Endothelial cell of umbilical vein (primary cell): ENCODE results near the gene SNORC. TPM values are rescaled to one million over a fixed set of nuclear protein-coding genes. Genes with fewer than 3 reads are reported as not detected.

ENCODE experiments used
- BruUV-seq: library from RNA; stranded (reverse); fragments of 400-500 nt; replicated peaks from 2 replicates; lab custom pipeline; 2021; lab: Mats Ljungman, UMichigan
- CTCF ChIA-PET: fragments of 300-600, 350-600 bp; sonication (Branson Sonifier 250); formaldehyde crosslinking; loops from one replicate; lab custom pipeline; 2021; ENCODE audit warnings: antibody characterized with exemption, inconsistent platforms; lab: Charles Lee
- POLR2A ChIA-PET: fragments of 300-600, 350-600 bp; sonication (Branson Sonifier 250); formaldehyde crosslinking; loops from one replicate; lab custom pipeline; 2021; ENCODE audit warnings: antibody characterized with exemption, inconsistent platforms; lab: Charles Lee
- DNase-seq: peaks from one replicate; pipeline ENCODE4 v3.0.0-alpha.2; 2011; ENCODE audit warnings: low read depth, low spot score
- FAIRE-seq: peaks from 2 replicates; lab custom pipeline; 2011; peaks lifted over from hg19 to GRCh38; lab: Jason Lieb, UNC
- H2AFZ ChIP-seq: 2 replicates; pipeline ENCODE4 v1.6.0; 2012; ENCODE audit warnings: low read depth, low read length, control low read depth, inconsistent platforms
- H3K27ac ChIP-seq: 2 replicates; pipeline ENCODE4 v1.5.1; 2011; ENCODE audit warnings: low read depth, mild to moderate bottlenecking, control low read depth, low read length, moderate library complexity; ENCODE audit not compliant: insufficient read depth
- H3K27me3 ChIP-seq, 2 experiments: 2 replicates each; pipeline versions ENCODE4 v1.6.0 to v1.6.1; 2011; ENCODE audit warnings: low read length in 2 of 2, mixed read lengths in 1 of 2; ENCODE audit not compliant: control insufficient read depth in 2 of 2, insufficient read depth in 2 of 2
- H3K36me3 ChIP-seq, 2 experiments: 2 replicates in 1 of 2; 3 replicates in 1 of 2; pipeline ENCODE4 v1.5.1; 2011; ENCODE audit warnings: low read length in 2 of 2, mild to moderate bottlenecking in 1 of 2, moderate library complexity in 1 of 2; ENCODE audit not compliant: control insufficient read depth in 2 of 2, insufficient read depth in 2 of 2; ENCODE audit errors: extremely low read depth in 1 of 2
- H3K4me1 ChIP-seq: 3 replicates; pipeline ENCODE4 v1.5.1; 2011; ENCODE audit warnings: mild to moderate bottlenecking, low read length; ENCODE audit not compliant: control insufficient read depth, insufficient read depth; ENCODE audit errors: extremely low read depth
- H3K4me2 ChIP-seq: 2 replicates; pipeline ENCODE4 v1.6.1; 2011; ENCODE audit warnings: low read length, control low read depth, mixed read lengths; ENCODE audit not compliant: insufficient read depth
- H3K4me3 ChIP-seq, 3 experiments: fragments of 200-600 bp in 1 of 3; sonication (generic), shearing (Covaris generic) in 1 of 3; replicated peaks in 1 of 3; 2 replicates each; pipeline ENCODE4 v1.5.1; 2011 to 2016; ENCODE audit warnings: control low read depth in 3 of 3, low read length in 3 of 3, mild to moderate bottlenecking in 2 of 3, inconsistent platforms in 1 of 3, low read depth in 1 of 3, moderate library complexity in 1 of 3; ENCODE audit not compliant: insufficient read depth in 1 of 3
- H3K79me2 ChIP-seq: 2 replicates; pipeline ENCODE4 v1.6.0; 2012; ENCODE audit warnings: low read length, inconsistent platforms; ENCODE audit not compliant: control insufficient read depth, insufficient read depth
- H3K9ac ChIP-seq: replicated peaks from 2 replicates; pipeline ENCODE3; 2011; ENCODE audit warnings: low read length, control low read depth; ENCODE audit not compliant: insufficient read depth; ENCODE audit errors: extremely low read depth
- H3K9me1 ChIP-seq: replicated peaks from 3 replicates; pipeline ENCODE4 v1.6.0; 2011; ENCODE audit warnings: mild to moderate bottlenecking, low read length; ENCODE audit not compliant: control insufficient read depth, insufficient read depth; ENCODE audit errors: extremely low read depth
- H3K9me3 ChIP-seq: replicated peaks from 2 replicates; pipeline ENCODE4 v1.5.1; 2012; ENCODE audit warnings: low read length, inconsistent platforms; ENCODE audit not compliant: control insufficient read depth, insufficient read depth
- H4K20me1 ChIP-seq: replicated peaks from 2 replicates; pipeline ENCODE3; 2011; ENCODE audit warnings: mild to moderate bottlenecking, low read length; ENCODE audit not compliant: control insufficient read depth, insufficient read depth; ENCODE audit errors: extremely low read depth
- CTCF ChIP-seq, 2 donors: IDR thresholded peaks; 1 replicate in 1 of 2; 2 replicates in 1 of 2; pipeline ENCODE4 v1.5.1; 2011; ENCODE audit warnings: low read length in 2 of 2, mild to moderate bottlenecking in 2 of 2, moderate library complexity in 2 of 2, control low read depth in 1 of 2, inconsistent platforms in 1 of 2, low read depth in 1 of 2; ENCODE audit not compliant: insufficient read depth in 1 of 2; ENCODE audit errors: extremely low read depth in 1 of 2
- EZH2 ChIP-seq: IDR thresholded peaks from 2 replicates; pipeline ENCODE4 v1.6.1; 2012; ENCODE audit warnings: borderline replicate concordance, low read depth, mild to moderate bottlenecking, moderate library complexity, low read length, inconsistent platforms; ENCODE audit not compliant: severe bottlenecking
- FOS ChIP-seq: IDR thresholded peaks from 2 replicates; pipeline ENCODE4 v1.6.1; 2011; ENCODE audit warnings: mild to moderate bottlenecking, low read length, moderate library complexity, borderline replicate concordance; ENCODE audit not compliant: insufficient read depth
- GATA2 ChIP-seq: IDR thresholded peaks from 2 replicates; pipeline ENCODE4 v1.7.0; 2011; ENCODE audit warnings: low read depth, mild to moderate bottlenecking, moderate library complexity, mixed read lengths, low read length; ENCODE audit not compliant: insufficient read length, insufficient read depth
- JUN ChIP-seq: IDR thresholded peaks from 2 replicates; pipeline ENCODE4 v1.6.1; 2011; ENCODE audit warnings: borderline replicate concordance, low read depth; ENCODE audit not compliant: insufficient read length, insufficient read depth
- MAX ChIP-seq: IDR thresholded peaks from 2 replicates; pipeline ENCODE4 v1.6.1; 2011; ENCODE audit not compliant: insufficient read depth, insufficient read length
- MYC ChIP-seq: IDR thresholded peaks from one replicate; pipeline ENCODE4 v1.6.1; 2011; ENCODE audit warnings: mild to moderate bottlenecking, low read depth, low read length
- POLR2A ChIP-seq: IDR thresholded peaks from 2 replicates; pipeline ENCODE4 v1.6.1; 2012; ENCODE audit warnings: low read depth, mild to moderate bottlenecking, control low read depth, low read length
- POLR2AphosphoS5 ChIP-seq: IDR thresholded peaks from 2 replicates; pipeline ENCODE4 v1.6.1; 2012; ENCODE audit warnings: low read depth, mild to moderate bottlenecking, control low read depth, low read length, moderate library complexity; ENCODE audit not compliant: insufficient read depth
- dilution Hi-C: fragments of 300-500 bp; cut with MboI; formaldehyde crosslinking; loops from one replicate; pipeline ENCODE4 v1.15.0; 2019; ENCODE audit warnings: low sequenced_read_pairs; ENCODE audit not compliant: extremely low pct_ligation_motif_present
- intact Hi-C: fragments of 100-400 bp; cut with micrococcal nuclease; formaldehyde crosslinking; loops from one replicate; pipeline ENCODE4 v1.10.0; 2022
- polyA plus RNA-seq, 4 experiments: library from polyadenylated mRNA; depleted of rRNA in 3 of 4; stranded (reverse) in 3 of 4; unstranded in 1 of 4; fragments of >200 nt; gene quantifications; 2 replicates each; pipeline versions ENCODE4 v1.2.1 to v1.2.3, GENCODE V29; 2011 to 2012; ENCODE audit warnings: missing spikeins in 1 of 4
- total RNA-seq: library from RNA; stranded (reverse); gene quantifications from 2 replicates; pipeline ENCODE4 v1.2.3, GENCODE V29; 2021

The SNORC gene
- total and polyA plus RNA-seq, 2 donors (not counting 3 experiments of a cell fraction or from before 2014, with no cell fraction given), result 1.4 to 4.0 TPM

GRCh38 chr2:232890536-232890895 lies 20.5 kb downstream of the SNORC start:
- FAIRE-seq, result no peak
- H3K27me3 ChIP-seq, result no peaks in the 10 kb centered on the region
- H3K36me3 ChIP-seq, result no peaks in the 10 kb centered on the region
- no peaks in the 10 kb centered on the region for H3K9me3 ChIP-seq
- dilution Hi-C loops (no loop called here), intact Hi-C loops (no loop called here)
- CTCF ChIA-PET, result interaction anchor here (1.7 kb wide), 1 partner anchor 138 kb away, joined by 6 read pairs; no protein-coding TSS in a partner anchor
- POLR2A ChIA-PET, result no interaction called here
- no peaks in the 10 kb centered on the region for H3K79me2 ChIP-seq
- no peak for TF ChIP-seq FOS
- no peak for TF ChIP-seq EZH2
- no peaks in the 10 kb centered on the region for H4K20me1 ChIP-seq
- H3K9ac ChIP-seq, result no peak overlapping the region
- no peaks in the 10 kb centered on the region for H3K9me1 ChIP-seq
- no peak overlapping the region for H2AFZ ChIP-seq
- DNase-seq, result no peak
- no peak overlapping the region for H3K4me2 ChIP-seq
- BruUV-seq, result no TSS peak
- H3K4me3 ChIP-seq, result no peak overlapping the region
- no peak overlapping the region for H3K27ac ChIP-seq
- no peaks in the 10 kb centered on the region for H3K4me1 ChIP-seq

GRCh38 chr2:232890896-232891601 lies 21.0 kb downstream of the SNORC start:
- intact Hi-C loops (no loop called here), dilution Hi-C loops (no loop called here)
- Histone ChIP-seq H3K4me1 (no peaks in the 10 kb centered on the region), H4K20me1 (no peaks in the 10 kb centered on the region), H3K4me3 (no peak overlapping the region), H3K27ac (no peak overlapping the region), H3K79me2 (no peaks in the 10 kb centered on the region), H3K4me2 (no peak overlapping the region), H3K9me3 (no peaks in the 10 kb centered on the region), H3K9me1 (no peaks in the 10 kb centered on the region), H3K27me3 (no peaks in the 10 kb centered on the region), H3K9ac (no peak overlapping the region), H2AFZ (peak overlapping the region; percentile 2), H3K36me3 (no peaks in the 10 kb centered on the region)
- ChIA-PET POLR2A (no interaction called here), CTCF (interaction anchor here (0.6 to 1.7 kb wide), 2 partner anchors 138 to 303 kb away, joined by 3 to 6 read pairs; no protein-coding TSS in a partner anchor)
- no peak for TF ChIP-seq MAX
- TF ChIP-seq EZH2, result no peak
- no peak for TF ChIP-seq POLR2AphosphoS5
- TF ChIP-seq POLR2A, result no peak
- no peak for TF ChIP-seq FOS
- no peak for TF ChIP-seq MYC
- no peak for TF ChIP-seq CTCF (IDR thresholded peaks at IDR 0.05; ENCODE audit: extremely low read depth in 1 of 2, insufficient read depth in 1 of 2, low read depth in 1 of 2, low read length in 2 of 2)
- no peak for TF ChIP-seq GATA2
- TF ChIP-seq JUN, result no peak
- no TSS peak for BruUV-seq
- no peak for FAIRE-seq
- DNase-seq, result peak; percentile 26
